ENCODE measurements around the gene EEPD1.

Gene EEPD1

DNA sequence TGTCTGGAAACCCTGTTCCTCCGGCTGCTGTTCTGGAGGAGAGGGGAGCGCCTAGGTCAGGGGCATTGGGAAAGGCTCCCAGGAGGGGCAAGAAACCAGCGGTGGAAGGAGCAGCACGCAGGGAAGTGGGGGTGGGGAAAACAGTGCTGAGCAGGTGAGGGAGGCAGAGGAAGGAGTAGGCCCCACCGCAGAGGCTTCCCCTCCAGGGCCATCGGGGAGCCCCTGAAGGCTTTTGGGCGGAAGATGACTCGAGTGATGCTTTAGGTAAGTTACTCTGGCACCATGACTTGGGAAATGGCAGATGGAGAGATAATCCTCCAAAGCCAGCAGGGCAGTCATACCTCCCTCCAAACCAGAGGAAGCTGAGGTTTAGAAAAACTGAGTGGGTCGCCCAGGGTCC, 130.1 kb downstream of the EEPD1 start:
- no peak for DNase-seq

DNA sequence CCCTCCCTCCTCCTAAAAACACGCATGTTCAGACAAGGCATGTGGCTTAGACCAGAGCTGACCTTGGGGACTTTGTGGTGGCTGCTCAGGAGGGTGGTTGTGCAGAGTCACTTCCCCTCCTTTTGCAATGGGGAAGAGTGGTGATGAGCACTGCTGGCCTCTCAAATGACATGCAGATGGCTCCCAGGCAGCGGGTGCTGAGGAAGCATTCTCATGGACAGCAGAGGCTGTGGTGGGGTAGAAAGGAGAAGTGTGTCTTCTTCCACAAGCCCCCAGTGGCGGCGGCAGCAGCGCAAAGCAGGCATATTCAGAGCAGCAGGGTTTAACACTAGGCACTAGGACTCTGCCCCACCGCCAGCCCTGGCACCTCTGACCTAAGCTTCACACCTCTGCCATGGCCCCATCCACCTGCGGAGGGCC, 130.7 kb downstream of the EEPD1 start:
- no peak for DNase-seq

- no peak for DNase-seq
Measured at GRCh38 chr7:36284456-36285090, 131.5 kb downstream of the EEPD1 start.

DNA sequence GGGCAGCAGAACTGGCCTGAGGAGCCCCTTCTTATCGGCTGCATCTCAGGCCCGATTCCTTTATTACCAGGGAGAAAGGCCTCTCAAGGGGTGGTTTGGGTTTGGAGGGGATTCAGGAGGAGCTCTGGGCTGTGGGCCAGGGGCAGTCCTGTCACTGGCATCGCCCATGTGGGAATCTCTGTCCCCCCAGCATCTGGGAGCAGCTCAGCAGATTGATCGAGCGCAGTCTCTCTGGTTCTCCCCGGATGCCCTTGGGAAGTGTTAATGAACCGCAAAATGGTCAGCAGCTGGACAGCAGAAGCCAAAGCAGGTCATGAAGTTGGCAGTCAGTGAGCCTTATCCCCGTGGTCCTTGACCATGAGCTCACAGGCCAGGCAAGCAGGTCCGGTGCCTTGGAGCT, 132.2 kb downstream of the EEPD1 start:
- DNase-seq = no peak

DNA sequence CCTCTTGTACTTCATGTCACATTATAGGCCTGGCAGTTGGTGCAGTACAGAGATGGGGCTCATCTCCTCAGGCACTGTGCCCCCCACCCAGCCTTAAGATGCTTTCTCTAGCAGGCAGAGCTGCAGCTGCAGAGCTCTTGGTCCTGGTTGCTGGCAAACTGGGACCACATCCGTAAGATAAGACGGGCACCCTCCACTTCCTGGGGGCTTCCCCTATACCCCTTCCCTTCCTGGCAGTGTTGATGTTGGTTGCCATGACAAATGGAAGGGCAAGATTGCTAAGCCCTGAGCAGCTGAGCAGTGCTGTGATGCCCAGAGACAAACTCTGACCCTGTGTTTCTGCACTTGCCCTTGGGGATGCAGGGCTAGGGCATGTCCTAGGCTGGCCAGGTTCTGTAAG, 133.2 kb downstream of the EEPD1 start:
- no peak for DNase-seq

DNA sequence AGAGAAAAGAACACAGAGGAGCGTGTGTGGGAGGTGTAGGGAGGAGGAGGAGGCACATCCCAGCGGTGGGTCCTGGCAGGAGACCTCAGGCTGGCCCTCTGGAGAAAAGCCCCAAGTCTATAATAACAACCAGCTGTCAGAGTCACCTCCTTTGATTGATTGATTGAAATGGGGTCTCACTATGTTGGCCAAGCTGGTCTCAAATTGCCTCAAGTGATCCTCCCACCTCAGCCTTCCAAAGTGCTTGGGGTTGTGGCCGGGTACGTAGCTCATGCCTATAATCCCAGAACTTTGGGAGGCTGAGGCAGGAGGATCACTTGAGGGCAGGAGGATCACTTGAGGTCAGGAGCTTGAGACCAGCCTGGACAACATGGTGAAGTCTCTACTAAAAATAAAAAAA, 133.6 kb downstream of the EEPD1 start:
- no peak for DNase-seq

GRCh38 chr7:36287371-36288241, 134.6 kb downstream of the EEPD1 start:
- no peak for DNase-seq

GRCh38 chr7:36288501-36288900, 135.4 kb downstream of the EEPD1 start:
- no peak for DNase-seq

- no peak for DNase-seq
Measured at GRCh38 chr7:36289833-36290661, 137.0 kb downstream of the EEPD1 start.

DNA sequence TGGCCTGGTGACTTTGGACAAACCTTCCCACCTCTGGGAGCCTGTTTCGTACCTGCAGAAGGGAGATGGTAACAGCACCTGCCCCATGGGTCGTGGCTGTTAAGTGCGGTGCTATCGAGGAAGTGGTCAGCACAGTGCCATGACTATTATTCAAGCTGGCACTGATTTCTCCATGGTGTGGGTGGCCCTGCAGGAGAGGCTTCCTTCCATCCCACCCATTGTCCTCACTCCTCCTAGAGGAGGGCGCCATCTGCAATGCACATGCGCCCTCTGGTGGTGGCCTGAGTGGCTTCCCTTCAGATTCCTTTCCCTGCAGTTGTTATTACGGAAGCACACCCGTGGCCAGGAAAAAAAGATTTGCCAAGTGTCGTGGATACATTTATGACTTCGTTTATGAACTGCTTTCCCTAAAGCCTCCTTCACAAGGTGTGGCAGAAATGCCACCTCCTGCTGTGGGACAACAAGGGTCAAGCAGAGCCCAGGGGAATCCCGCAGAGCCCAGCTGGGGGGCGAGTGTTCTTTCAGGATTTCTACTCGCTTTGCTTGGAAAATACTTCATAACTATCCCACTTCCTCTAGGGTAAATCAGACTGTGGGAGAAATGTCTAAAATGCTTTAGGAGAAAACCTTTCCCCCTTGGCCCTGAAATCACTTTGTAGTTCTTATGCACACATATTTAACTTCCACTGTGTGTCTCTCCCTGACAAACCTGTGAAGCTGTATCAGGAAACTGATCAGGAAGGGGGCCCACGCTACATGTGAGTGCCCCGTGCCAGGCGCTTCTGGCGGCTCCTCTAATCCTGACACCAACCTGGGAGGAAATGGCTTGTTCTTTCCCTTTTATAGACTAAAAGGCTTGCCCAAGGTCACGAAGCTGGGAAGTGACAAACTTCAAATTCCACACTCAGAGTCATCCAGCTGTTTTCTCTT, 138.6 kb downstream of the EEPD1 start:
- DNase-seq = peak; percentile 70

DNA sequence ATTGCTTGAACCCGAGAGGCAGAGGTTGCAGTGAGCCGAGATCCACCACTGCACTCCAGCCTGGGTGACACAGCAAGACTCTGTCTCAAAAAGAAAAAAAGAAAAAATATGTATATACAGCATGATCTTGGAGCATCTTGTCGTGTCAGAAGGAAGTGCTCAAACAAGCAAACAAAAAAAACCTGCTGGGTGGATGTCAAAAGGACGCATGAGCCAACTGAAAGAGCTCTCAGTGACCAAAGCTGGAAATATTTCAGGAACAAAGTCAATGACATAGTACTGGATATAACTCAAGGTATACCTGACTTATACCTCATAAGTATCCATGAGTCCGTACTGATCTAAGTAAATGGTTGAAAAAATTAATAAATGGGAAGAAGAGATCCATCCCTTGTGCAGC, 142.0 kb downstream of the EEPD1 start:
- no peak for DNase-seq

- DNase-seq = no peak
Measured at GRCh38 chr7:36296284-36296683, 143.2 kb downstream of the EEPD1 start.

DNA sequence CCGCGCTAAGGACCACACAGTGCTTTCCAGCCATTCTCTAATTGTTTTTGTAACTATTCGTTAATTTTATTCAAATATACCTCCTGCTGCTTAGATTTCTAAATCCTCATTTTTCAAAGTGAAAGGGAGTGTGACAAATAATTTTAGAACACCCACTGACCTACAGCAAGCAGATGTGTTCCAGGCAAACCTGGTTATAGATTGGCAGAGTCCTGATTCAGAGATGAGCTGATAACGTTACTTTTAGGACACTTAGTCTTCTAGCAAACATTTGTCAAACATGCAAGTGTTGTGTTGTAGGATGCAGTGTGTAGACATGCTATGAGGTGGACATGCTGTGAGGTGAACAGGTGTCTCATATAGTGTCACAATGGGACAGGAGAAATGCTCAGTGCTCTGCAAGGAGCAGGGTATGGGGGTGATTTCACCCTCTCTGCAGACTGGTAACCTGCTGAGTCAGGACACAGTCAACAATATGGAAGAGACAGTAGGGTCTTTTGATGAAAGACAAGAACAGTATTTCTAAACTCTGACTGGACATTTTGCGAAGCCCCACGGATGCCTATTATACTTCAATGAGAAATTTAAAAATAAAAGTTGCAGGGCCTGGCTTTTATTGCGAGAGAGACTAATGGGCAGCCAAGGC, 144.4 kb downstream of the EEPD1 start:
- no peak for DNase-seq

DNA sequence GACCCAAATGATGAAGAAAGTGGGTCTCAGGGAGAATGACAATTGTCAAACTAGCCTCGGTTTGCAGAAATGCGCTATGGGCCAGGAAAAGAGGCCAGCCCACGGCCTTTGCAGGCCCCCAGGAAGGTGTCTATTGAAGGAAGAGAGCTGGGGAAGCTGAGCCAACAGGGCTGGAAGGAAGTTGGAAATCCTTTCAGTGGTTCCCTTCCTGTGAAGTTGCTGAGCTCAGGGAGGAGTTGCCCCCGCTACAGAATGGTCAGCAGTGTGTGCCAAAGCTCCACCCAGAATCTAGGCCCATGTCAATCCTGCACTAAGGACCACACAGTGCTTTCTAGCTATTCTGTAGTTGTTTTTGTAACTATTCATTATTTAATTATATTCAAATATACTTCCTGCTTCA, 145.1 kb downstream of the EEPD1 start:
- DNase-seq = no peak

GRCh38 chr7:36299223-36299774, 146.2 kb downstream of the EEPD1 start:
- DNase-seq = no peak

- no peak for DNase-seq
Measured at GRCh38 chr7:36299823-36300341, 146.8 kb downstream of the EEPD1 start.

- DNase-seq = no peak
Measured at GRCh38 chr7:36300696-36301350, 147.8 kb downstream of the EEPD1 start.

DNA sequence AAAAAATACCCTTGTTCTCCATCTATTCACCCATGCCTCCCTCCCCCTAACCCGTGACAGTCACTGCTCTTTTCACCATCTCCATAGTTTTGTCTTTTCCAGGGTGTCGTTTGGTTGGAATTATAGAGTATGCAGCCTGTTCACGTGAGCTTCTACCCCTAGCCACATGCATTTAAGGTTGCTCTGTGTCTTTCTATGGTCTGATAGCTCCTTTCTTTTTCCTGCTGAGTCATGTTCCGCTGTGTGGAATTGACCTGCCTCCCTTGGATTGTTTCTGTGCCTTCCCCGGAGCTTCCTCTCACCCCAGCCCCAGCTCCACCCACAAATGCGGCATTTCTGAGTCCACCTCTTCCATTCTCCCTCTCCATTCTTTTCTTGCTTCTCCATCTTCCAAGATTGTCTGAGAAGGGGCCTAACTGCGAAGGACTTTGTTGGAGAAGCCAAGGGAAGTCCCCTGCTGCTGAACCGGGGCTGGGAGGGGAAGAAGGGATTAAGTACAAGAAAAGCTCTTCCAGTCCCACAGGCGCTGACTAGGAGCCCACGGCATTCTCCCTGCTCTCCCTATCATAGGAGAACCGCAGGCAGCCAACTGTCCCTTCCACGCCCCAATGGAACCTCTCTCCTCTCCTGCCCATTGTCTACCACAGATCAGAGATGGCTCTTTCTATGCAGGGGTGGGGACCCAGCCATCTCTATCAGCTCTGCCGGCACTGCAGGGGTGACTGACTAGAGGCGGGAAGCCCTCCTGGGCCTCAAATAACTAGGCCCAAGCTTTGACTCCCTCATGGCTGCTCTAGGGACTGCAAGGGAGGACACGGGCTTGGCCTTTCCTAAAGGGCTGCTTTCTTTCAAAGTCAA, 149.1 kb downstream of the EEPD1 start:
- DNase-seq = no peak

DNA sequence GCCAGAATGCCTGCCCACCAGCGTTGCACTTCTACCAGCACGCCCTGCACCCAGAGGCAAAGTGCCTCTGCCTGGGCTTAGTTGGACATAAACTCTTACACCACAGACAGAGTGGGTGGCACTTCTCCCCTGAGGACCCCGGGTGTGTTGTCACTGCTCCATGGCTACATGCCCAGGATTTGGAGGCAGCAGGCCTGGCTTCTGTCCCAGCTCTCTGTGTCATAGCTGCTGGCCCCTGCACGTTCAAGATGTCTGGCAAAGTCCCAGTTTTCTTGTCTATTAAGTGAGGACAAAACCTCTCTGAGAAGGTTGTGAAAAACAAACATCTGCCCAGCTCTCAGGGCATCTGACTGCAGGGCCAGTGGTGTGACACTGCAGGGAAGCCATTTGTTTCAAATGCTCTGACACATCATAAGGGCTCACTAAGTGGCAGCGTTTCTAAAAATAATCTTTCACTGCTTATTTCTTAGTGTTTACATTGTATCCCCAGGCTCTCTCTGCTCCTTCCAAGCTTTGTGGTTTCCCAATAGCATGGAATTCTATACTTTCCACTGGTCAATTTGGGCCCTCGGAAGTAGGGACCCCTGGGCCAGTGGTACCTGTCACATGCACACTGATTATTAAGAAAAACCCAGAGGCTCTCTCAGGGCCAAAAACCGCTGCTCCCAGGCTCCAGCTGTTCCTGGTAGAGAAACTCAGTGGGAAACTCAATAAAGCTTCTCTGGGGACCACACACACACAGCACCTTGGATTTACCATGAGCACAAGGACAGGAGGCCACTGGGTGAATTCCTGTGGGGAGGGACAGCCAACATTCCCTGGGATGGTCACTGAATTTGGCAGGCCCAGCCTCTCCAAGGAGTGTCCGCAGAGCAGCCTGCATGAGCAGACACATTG, 150.4 kb downstream of the EEPD1 start:
- peak; percentile 76 for DNase-seq

Data from NCI-H774 (cell line).